Stomach (tissue), 4 donors: ENCODE measurements around the gene EIF2B1.

Experiments used
- EP300 ChIP-seq: sonication (generic); formaldehyde crosslinking; IDR thresholded peaks from one replicate; pipeline ENCODE4 v1.6.1; 2017; ENCODE audit warnings: antibody characterized with exemption
- POLR2A ChIP-seq, 4 donors: fragments of 450-650 bp; IDR thresholded peaks; one replicate each; pipeline ENCODE4 v1.6.1; 2016; ENCODE audit warnings: antibody characterized with exemption in 4 of 4, control low read depth in 2 of 4, mild to moderate bottlenecking in 1 of 4, moderate library complexity in 1 of 4
- POLR2AphosphoS5 ChIP-seq, 3 donors: sonication (generic); formaldehyde crosslinking; IDR thresholded peaks; one replicate each; pipeline ENCODE4 v1.6.1; 2016; ENCODE audit warnings: antibody characterized with exemption in 3 of 3
- TF ChIP-seq, protein P1 (sequence below), 7 experiments: fragments of 450-650 bp in 4 of 7; fragments of 200-600 bp in 3 of 7; sonication (generic) in 3 of 7; IDR thresholded peaks; one replicate each; pipeline ENCODE4 v1.5.1; 2016 to 2019; ENCODE audit warnings: antibody characterized with exemption in 7 of 7, control low read depth in 2 of 7, mild to moderate bottlenecking in 1 of 7

DNA sequence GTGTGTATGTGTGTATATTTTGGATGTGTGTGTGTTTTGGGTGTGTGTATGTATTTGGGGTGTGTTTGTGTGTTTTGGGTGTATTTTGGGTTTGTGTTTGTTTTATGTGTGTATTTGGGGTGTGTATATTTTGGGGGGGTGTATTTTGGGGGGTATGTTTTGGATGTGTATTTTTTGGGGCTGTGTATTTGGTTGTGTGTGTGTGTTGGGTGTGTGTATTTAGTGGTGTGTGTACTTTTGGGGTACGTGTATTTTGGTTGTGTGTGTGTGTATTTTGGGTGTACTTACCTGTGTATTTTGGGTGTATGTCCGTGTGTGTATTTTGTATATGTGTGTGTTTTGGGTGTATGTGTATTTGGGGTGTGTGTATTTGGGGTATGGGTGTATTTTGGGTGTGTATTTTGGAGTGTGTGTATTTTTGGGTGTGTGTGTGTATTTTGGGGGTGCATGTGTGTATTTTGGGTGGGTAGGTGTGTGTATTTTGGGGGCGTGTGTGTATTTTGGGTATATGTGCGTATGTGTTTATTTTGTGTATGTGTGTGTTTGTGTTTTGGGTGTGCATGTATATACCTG, 20.7 kb upstream of the EIF2B1 start:
- TF ChIP-seq, protein P1, sequence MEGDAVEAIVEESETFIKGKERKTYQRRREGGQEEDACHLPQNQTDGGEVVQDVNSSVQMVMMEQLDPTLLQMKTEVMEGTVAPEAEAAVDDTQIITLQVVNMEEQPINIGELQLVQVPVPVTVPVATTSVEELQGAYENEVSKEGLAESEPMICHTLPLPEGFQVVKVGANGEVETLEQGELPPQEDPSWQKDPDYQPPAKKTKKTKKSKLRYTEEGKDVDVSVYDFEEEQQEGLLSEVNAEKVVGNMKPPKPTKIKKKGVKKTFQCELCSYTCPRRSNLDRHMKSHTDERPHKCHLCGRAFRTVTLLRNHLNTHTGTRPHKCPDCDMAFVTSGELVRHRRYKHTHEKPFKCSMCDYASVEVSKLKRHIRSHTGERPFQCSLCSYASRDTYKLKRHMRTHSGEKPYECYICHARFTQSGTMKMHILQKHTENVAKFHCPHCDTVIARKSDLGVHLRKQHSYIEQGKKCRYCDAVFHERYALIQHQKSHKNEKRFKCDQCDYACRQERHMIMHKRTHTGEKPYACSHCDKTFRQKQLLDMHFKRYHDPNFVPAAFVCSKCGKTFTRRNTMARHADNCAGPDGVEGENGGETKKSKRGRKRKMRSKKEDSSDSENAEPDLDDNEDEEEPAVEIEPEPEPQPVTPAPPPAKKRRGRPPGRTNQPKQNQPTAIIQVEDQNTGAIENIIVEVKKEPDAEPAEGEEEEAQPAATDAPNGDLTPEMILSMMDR (IDR thresholded peaks at IDR 0.05), result no peak
- TF ChIP-seq POLR2A (IDR thresholded peaks at IDR 0.05), result no peak
- no peak for TF ChIP-seq POLR2AphosphoS5 (IDR thresholded peaks at IDR 0.05)
- no peak for TF ChIP-seq EP300
